AG08396 (cell line): Measurements from ENCODE around the gene C14orf132.

Experiments
- DNase-seq: peaks from one replicate; pipeline ENCODE4 v3.0.0; 2012; ENCODE audit warnings: low spot score, mixed read lengths

The C14orf132 gene

DNA sequence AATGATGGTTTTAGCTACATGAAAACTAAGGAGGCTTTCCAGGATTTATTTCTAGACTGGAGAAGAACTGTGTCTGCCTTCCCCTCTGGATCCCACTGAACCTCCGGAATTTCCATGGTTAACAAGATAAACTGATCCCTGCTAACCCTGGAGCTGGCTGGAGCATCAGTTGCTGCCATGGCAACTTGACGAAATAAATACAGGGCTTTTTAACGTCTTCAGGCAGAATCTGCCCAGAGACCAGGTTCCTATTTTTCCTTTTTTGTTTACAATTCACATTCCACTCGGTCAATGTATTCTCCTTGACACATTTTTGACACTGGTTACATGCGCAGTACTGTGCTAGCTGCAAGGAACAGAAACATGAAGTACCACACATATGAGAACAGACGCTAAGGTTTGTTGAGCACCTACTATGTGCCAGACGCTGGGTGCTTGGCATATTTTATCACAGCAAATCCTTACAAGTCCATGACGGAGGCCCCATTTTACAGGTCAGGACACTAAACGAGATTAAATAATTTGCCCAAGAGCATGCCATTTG, 1.7 kb downstream of the C14orf132 start:
- DNase-seq, result peak; percentile 59

DNA sequence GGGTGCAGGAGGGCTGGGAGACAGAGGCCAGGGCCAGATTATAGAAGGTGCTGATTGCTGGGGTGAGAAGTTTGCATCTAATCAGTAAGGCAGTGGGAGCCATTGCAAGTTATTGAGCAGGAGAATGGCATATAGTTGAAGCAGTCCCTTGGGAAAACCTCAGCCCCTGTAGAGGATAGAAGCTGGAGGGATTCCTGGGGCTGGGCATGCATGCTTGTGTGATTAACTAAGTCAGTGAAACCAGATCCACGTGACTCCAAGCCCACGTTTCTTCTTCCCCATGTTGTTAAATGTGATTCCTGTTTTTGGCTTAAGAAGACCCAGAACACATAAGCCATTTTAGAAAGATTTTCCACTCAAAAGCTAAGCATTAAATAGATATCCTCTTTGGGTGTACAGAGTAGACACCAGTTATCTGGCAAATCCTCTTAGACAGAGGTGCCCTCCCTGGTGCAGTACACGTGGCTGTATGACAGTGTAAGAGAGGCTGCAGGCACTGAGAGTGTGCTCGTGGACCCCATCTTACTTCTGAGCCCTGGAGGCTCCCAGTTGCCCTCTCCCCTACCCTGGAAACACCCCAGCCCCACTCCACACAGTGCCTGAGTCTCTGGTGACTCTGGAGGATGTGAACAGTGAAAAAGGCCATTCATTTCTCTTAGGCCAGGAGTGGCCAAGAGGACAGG, 3.2 kb downstream of the C14orf132 start:
- peak; percentile 41 for DNase-seq

DNA sequence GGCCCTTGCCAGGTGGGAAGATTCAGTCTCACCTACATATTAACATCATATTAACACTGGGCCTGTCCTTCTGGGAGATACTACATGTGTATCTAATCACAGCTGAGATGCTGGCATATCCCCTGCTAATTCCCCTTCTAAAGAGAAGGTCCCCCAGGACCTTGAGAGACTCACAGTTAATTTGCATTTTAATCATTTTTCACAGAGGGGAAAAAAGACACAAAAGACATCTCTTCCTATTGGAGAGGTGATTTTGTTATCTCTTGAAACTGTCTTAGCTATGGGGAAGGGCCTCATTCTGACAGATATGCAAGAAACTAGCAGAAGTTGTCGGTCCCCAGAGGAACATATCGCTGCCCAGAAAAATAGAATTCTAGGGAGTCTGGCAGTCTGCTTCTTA, 7.5 kb downstream of the C14orf132 start:
- no peak for DNase-seq

DNA sequence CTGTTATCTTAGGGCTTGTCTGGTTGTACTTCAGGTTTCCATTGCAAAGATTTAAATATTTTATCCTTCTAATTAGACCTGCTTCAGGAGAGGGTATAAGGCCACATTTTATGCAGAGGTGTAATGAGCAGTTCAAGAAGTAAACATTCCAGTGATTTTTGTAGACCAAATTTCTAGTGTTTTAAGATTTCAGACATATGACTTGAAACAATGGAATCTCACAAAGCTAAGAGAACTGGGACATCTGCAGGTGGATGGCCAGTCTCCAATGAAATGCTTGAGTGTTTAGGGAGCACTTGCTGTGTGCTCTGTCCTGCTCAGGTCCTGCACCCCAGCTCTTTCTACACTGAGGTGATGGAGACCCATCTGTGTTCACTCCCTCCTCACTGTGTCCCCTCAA, 7.9 kb downstream of the C14orf132 start:
- DNase-seq, result no peak

DNA sequence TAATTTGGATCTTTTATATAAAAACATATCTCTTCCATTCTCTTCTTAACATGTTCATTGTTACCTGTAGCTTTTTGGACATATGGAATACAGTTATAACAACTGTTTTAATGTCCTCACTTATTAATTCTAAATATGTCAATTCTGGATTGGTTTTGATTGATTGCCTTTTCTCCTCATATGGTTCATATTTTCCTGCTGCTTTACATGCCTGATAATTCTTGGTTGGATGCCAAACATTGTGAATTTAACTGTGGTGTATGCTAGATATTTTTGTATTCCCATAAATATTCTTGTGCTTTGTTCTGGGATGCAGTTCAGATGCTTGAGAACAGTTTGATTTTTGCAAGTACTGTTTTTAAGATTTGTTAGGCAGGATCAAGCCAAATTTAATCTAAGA, 10.8 kb downstream of the C14orf132 start:
- no peak for DNase-seq

DNA sequence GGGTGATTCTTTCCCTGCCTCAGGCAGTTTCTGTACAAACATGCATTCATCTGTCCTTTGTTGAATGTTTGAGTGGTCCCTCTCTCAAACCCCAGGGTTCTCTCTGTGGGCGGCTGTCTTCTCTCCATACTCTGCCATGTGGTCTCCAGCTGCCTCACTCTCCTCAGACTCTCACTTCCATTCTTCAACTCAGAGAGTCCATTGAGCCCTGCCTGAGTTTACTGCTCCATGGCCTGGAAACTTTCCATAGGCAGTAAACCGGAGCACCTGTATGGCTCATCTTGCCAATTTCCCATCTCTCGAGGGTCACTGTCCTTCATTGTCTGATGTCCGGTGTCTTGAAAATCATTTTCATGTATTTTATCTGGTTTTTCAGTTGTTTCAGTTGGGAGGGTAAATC, 11.3 kb downstream of the C14orf132 start:
- DNase-seq, result no peak

DNA sequence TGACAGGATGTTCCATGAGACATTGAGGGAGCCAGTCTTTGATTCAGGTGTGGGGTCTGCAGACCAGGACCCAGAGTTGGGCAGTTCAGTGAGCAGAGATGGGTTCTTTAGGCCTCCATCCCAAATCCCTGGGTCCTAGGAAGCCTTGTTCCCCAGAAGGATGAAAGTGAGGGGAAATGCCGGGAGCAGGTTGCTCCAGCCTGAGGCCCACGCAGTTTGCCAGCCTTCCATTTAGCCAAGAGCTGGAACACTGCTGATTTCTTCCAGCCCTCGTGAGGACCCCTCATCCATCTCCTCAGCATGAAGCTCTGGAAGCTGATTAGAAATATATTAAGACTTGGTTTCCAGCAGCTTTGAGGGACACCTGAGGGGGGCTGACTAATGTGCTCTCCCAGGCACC, 12.1 kb downstream of the C14orf132 start:
- no peak for DNase-seq

DNA sequence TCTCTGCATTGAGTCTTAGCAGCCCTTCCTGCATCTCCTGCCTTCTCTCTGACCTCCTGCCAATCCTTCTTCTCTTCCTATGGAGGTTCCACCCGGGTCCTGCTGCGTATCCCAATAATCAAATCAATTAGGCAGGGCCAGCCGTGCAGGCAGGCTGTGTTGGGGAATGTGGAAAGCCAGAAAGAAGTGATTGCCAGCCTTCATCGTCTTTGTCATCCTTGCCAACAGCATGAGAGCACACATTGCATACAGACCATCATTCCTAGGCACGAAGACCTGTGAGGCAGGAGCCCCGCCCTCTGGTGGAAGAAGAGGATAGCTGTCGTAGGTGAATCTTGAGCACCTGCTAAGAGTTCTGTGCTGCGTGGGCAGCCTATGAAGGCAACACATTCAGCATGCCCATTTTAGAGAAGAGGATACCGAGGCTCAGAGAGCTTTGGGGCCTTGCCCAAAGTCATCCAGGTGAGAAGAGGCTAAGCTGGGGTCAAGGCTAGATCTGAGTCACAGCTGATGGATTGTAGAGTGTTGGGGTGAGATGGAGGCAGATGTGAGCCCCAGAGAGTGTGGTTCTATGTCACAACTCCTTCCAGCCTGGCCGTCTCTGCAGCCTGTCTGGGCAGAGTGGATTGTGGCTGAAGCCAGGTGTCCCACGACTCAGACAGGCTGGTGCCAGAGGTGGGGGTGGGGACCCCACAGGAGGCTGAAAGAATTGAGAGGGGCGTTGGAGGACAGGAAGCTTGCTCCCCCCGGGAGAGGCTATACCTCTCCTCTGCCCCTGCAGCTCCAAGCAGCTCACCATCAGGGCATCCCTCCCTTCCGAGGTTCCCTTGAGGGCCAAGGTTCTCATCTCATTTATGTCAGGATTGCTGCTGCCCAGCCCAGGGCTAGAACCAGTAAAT, 12.7 kb downstream of the C14orf132 start:
- DNase-seq, result no peak

DNA sequence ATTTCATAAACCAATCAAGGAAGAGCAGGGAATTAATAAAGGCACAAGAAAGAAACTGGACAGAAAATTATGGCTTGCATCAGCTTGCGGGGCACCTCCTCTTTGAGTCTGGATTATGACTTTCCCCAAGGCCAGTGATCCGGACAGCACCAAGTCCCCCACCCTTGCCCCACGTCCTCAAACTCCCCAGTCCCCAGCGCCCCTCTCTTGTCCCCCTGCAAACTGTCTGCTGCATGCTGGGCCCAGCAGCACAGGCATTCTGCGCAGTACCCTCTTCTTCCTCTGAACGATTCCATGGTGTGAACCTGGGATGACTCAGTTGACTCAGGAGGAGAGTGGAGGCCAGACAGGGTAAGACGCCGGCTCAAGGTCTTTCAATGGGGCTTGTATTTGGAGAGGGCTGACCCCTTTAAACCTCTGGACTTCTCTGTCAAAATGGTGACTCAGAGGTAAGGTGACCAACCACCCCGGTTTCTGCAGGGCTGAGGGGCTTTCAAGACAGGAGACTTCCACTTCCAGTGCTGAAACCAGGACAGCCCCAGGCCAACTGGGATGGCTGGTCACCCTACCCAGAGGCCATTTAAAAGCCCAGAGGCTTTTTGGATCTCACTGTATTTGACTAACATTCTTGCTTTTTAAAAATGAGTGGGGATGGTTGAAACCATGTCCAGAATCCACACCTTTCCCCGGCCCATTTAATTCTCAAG, 13.5 kb downstream of the C14orf132 start:
- DNase-seq, result no peak

DNA sequence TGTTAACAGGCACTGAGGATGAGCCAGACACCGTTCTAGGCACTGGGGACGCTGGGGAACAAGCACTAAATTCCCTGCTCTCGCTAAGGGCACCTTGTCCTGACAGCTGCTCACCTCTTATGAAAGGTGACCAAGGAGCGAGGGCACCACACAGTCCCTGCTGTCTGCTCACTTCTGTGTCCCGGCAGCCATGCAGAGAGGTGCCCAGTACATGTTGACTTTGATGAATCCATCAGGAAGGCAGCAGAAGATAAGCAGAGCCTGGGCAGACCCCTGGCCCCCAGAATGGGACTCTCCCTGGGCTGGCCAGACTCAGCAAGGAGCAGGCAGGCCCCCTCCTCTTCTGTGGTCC, 14.1 kb downstream of the C14orf132 start:
- DNase-seq, result no peak

DNA sequence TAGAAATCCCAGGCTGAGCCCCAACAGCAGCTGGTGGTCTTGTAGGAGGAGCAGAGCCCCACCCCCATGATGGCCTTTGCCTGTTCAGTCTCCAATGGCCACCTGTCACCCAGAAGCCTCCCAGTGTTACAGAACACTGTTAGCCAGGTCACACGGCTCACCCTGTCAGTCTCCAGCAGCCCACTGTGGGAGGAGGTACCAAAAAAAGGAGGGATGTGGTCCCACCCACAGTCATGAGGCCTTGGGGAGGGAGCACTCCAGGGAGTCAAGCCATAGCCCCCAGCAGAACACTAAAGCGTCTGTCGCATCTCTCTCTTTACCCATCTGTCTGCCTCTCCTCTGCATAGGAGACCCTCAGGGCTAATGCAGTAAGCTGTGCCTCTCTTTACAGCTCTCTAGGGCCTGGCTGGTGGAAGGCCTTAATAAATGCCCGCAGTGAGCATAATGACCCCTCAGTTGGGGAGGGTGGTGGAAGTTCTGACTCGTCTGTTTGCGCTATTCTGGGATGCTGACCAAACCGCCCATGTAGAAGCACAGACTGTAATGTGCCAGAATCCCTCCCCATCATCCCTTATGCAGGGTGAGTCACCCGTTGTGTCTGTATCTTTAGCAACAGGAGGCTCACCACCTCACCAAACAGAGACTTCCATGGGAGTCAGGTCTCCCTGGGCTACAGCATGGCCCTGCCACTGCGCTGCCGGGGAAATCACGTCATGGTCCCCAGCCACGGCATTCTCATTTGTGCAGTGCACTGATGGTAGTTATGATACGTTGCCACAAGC, 14.6 kb downstream of the C14orf132 start:
- peak; percentile 92 for DNase-seq

DNA sequence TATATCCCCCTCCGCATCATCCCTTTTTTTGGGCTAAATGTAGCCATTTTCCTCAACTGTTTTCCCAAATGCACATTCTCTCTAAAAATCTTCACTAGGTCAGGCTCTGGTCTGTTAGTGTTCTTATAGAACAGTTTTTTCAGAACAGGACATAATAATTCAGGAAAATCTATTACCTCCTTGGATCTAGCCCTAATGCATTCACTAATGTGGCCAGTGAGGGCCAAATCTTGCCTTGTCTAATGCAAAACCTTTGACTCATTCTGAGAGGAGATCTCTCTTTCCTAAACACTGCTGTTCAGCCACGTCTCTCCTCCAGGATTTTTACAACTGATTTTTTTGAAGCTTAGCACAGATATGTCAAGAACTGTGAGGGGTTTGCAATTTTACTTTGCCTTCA, 15.5 kb downstream of the C14orf132 start:
- no peak for DNase-seq

DNA sequence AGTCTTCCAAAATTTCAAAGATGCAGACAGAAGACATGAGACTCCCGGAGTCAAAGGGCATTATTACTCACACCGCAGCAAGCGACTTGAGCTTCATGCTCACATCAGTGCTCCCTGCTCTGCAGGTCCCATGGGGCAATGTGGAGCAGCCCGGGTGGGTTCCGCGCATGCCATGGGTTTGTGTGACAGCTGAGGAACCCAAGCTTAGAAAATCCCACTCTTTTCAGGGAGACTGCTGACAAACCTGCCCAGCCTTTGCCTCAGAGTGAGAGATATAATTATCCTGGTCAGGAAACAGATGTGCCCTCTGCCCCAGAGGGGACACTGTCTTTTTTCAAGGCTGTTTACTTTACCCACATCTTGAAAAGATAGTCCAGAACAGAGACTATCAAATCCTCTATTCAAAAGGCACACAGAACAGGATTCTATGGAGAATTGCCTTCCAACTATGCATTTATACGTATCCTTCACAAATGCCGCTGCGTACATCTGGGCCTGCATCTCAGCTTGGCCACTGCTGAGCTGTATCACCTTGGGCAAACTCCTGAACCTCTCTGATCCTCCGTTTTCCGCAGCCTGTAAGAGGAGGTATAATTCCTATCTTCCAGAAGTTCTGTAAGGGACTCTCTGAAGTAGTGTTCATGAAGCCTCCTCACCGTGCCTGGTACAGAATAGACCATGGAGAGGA, 16.0 kb downstream of the C14orf132 start:
- DNase-seq, result no peak

DNA sequence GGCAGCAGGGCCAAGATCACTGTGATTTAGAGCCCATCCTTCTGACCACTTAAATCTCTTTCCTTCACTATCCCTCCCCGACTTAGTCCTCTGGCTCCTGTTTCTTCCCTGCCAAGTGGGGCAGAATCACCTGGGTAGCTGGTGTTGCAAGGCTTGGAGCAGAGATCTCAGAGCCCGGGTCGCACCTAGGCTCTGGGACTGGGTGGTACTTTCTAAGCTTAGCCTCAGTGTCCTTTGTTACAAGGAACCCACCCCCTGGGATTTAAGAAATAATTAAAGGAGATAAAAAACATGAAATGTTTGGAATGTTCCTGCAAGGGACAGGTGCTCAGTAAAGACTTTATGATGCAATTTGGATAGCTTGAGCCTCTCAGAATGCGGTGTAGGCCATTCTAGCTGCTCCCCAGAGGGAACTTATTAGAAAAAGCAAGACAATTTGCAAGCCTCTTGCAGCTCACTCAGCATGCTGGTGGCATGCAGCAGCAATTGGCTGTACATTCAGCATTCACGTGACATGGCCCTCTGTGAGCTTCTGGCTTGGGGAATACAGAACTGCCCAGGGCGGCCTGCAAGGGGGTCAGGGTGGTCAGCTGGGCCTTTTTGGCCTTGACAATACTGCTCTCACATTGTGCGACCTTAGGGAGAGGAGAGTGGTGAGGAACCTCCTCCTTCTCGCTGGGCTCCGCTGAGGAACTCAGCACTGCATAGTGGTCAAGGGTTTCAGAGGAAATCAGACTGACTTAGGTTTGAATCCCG, 16.8 kb downstream of the C14orf132 start:
- no peak for DNase-seq

DNA sequence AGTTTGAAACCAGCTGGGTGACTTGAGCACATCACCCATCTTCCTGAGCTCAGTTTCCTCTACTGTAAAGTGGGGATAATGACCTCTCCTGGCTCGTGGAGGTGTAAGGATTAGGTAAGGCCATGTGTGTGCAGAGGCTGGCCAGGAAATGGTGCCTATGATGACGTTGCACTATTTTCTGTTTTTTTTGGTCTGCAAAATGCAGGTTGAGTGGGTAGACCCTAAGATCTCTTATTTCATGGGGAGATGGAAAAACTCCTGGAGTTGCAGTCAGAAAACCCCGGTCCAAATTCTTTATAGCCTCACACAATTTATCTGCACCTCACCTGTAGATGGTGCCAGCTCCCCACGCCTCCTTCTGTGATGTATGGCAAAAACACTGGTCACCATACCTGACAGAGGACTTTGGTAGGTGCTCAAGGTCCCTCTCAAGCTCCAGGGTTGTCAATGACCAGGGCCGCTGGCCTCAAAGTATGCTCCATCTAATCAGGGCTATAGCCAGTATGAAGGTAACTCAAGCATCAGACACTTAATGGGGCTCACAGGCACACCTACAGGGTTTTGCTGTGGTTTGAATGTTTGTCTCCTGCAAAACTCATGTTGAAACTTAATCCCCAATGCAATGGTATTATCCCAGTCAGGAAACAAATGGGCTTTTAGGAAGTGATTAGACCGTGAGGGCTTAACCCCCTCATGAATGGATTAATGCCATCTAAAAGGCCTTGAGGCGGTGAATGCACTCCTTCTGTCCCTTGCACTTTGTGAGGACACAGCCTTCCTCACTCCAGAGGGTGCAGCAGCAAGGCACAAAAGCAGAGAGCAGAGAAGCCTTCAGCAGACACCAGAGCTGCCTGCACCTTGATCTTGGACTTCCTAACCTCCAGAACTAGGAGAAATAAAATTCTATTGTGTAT, 17.6 kb downstream of the C14orf132 start:
- DNase-seq, result no peak

DNA sequence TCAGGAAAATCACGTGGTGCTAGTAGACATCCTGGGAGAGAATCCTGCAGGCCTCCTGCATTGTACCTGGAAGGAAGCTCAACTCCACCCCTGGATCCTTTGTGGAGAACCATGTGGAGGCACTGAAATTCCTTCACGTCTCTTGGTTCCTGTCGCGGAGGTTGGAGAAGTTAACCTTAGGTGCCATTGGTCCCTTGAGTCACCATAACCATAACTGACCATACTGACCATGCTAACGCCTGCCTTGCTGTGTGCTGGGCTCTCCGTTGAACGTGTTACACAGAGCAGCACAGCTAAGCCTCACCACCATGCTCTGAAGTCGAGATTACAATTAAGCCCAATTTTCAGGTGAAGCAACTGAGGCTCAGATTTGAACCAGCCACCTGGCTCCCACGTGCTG, 18.6 kb downstream of the C14orf132 start:
- DNase-seq, result no peak

DNA sequence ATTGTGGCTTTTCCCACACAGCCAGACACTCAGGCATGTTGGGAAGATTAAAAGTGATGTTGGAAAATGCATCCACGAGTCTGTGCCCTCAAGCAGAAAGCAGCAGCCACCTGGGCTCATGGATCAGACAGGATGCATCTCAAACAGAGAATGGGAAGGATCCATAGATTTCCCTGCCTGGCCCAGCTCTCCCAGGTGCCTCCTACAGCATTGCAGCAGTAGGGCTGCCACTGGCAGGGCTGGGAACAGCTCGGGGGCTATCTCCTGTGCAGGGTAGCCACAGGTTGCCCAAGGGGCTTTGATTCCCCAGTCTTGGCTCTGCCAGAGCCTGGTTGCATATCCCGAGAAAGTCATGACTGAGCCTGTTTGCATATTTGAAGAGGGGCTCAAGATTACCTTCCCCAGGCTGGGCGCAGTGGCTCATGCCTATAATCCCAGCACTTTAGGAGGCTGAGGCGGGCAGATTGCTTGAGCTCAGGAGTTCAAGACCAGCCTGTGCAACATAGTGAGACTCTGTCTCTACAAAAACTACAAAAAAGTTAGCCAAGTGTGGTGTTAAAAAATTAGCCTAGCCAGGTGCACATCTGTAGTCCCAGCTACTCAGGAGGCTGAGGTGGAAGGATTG, 19.5 kb downstream of the C14orf132 start:
- no peak for DNase-seq

DNA sequence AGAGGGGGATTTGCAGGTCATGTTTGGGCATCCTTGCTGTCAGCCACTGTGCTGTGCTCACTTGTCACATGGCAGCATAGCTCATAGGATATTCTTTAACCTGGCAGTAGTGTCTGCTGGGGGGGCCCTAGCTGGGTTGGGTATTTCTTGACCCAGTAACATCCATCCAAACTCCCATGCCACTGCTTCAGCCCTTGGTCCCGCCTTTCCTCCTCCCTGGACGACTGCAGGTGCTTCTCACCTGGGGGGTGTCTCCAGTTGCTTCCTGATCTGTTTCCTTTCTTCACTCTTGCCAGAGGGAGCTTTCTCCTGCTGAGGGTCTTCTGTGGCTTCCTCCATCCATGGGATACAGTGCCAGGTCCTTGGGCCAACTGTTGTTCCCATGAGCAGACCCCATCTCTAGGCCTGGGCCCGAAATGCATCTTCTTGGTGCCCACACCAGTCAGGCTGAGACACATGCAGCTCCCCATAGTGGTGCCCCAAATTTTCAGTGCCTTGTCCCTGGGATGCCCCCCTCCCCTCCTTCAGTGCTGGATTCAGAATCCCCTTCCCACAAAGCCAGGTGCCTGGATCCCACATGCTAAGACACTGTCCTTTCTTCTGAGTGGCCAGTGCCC, 20.5 kb downstream of the C14orf132 start:
- DNase-seq, result no peak
